HG03280 (cell line): ENCODE data around the gene SPDYE17.
"Not testable (repeated sequence)": the region's sequence is repeated elsewhere in the genome, so short reads cannot be mapped to it uniquely, and the experiment has no call there.

Experiments
- ATAC-seq: cut with Tn5 transposase; IDR thresholded peaks from one replicate; pipeline ENCODE4 v1.9.1; 2021; ENCODE audit warnings: mild to moderate bottlenecking, moderate library complexity; ENCODE audit not compliant: unreplicated experiment

The SPDYE17 gene

GRCh38 chr7:77032261-77032660 lies at the start of gene SPDYE17:
Gene SPDYE17 (minus strand): TSS chr7:77032361. CDS start chr7:77030570, 1,791 bp downstream.
- ATAC-seq, result not testable (repeated sequence)

- ATAC-seq, result not testable (repeated sequence)
These were observed 48.1 kb upstream of the SPDYE17 start for GRCh38 chr7:77080236-77080635.

DNA sequence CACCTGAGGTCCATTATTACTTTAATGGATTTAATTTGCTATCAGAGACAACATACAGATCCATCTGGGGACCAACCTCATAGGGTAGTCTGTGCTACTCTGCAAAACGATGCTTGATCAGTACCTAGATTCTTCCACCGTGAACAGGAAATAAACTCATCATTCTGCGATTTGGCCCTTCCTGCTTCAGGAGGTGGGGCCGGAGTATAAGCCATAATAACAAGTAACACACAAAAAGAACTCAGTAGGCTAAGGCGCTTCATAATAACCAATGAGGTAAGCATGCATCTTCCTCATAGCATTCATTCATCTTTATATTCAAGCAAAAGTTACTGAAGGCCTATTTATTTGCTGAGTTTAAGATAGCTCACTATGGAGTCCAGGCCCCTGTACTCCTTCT lies 47.5 kb upstream of the SPDYE17 start:
- not testable (repeated sequence) for ATAC-seq

GRCh38 chr7:77079112-77079511 lies 47.0 kb upstream of the SPDYE17 start:
- not testable (repeated sequence) for ATAC-seq

DNA sequence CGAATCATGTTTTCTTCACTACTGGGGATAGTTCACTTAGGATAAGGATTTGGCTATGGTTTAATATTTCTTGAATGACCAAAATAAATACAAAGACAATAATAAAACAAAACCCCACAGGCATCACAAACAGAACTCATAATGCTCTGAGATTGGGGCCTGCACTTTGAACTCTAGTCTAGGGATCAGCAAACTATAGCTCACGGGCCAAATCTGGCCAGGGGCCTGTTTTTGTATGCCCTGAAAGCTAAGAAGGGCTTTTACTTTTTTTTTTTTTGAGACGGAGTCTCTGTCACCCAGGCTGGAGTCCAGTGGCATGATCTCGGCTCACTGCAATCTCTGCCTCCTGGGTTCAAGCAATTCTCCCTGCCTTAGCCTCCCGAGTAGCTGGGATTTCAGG lies 44.9 kb upstream of the SPDYE17 start:
- ATAC-seq, result not testable (repeated sequence)

GRCh38 chr7:77074786-77075396 lies 42.7 kb upstream of the SPDYE17 start:
- not testable (repeated sequence) for ATAC-seq

GRCh38 chr7:77071108-77071507 lies 38.9 kb upstream of the SPDYE17 start:
- ATAC-seq, result not testable (repeated sequence)

- not testable (repeated sequence) for ATAC-seq
These were observed 33.7 kb upstream of the SPDYE17 start for GRCh38 chr7:77065869-77066268.

DNA sequence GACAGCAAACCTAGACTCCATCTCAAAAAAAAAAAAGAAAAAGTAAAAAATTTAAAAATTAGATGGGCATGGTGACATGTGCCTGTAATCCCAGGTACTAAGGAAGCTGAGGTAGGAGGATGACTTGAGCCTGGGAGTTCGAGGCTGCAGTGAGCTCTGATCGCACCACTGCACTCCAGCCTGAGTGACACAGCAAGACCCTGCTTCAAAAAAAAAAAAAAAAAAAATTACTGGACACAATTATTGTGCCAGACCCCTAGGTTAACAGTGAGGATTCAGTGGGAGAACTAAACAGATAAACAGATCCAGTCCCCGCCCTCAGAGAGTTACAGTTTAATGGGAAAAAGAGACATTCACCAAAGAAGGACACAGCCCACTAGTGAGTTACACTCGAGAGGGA lies 31.6 kb upstream of the SPDYE17 start:
- ATAC-seq, result not testable (repeated sequence)

GRCh38 chr7:77062557-77062956 lies 30.4 kb upstream of the SPDYE17 start, which contains the start of gene SPDYE18:
Gene SPDYE18 (minus strand): TSS chr7:77062558. CDS start chr7:77060512, 2,046 bp downstream.
- ATAC-seq, result not testable (repeated sequence)

DNA sequence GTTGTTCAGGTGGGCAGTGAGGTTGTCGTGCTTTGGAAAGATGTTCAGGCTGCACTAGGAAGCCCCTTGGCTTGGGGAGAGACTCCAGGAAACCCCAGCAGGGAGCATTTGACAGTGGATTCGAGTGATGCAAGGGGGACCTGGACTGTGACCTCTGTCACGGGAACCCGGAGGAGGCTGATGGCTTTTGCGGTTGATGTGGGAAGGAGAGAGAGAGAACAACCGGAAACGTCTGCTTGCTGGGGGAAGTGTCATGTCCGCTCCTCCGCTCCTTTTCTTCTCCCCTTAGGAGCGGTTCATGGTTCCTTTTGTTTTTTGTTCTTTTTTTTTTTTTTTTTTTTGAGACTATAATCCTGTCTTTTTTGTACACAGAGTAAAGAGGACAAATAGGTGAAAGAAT lies 5.8 kb downstream of the SPDYE17 start:
- ATAC-seq, result not testable (repeated sequence)

- not testable (repeated sequence) for ATAC-seq
These were observed 22.0 kb downstream of the SPDYE17 start for GRCh38 chr7:77010074-77010680.

- not testable (repeated sequence) for ATAC-seq
These were observed 24.2 kb downstream of the SPDYE17 start for GRCh38 chr7:77008000-77008399.

DNA sequence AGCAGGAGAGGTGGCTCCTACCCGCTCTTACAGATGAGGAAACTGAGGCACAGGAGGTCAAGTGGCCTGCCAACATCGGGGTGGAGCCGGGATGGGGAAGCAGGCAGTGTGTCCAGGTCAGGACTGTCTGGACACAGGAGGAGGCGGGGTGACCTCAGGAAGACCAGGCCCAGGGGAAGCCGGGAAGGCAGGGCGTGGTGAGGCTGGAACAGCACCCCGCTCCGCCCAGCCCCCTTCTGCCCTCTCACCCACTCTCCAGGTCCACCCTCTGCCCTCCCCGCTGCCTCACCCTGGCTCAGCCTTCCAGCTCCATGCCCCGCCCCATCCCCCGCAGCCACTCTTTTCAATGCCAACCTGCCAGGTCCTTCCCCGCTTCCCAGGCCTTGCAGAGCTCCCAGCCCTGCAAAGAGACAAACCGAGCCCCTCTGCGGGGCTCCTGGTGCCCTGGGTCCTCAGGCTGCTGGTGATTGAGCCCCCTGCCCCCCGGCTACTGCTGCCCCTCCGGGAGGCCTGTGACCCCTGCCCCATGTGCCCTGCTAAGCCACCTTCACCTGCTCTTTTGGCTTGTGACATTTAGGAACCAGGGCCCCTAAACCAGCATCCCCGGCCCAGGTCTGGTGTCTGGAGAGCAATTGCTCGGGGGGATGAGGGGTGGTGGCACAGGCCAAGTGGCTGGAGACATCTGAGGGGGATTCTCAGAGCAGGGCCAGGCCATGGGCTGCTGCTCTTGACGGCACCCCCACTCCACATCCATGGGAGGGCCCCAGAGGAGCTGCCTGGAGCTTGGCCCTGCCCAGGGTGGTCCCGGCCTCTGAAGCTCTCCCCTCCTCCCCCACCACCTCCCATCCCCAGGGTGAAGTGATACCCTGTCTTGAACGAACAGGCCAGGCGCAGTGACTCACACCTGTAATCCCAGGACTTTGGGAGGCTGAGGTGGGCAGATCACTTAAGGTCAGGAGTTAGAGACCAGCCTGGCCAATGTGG lies 25.7 kb downstream of the SPDYE17 start:
- not testable (repeated sequence) for ATAC-seq

DNA sequence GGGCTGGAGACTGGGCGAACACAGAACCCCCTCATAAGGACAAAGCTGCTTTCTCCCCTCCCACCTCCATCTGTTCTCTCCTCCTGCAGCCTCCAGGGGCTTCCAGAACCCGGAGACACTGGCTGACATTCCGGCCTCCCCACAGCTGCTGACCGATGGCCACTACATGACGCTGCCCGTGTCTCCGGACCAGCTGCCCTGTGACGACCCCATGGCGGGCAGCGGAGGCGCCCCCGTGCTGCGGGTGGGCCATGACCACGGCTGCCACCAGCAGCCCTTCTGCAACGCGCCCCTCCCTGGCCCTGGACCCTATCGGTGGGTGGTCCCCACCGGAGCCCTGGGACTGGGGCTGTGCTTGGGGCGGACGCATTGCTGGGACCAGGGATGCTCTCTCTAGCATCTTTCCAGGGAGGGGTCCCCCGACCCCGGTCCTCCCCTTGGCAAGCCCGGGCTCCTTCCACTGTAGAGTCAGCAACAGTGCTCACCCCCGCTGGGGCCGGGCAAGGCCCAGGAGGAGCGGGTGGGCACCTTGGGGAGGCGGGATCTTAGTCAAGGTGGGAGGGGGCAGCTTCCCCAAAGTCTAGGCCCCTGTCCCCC lies 26.6 kb downstream of the SPDYE17 start:
- ATAC-seq, result not testable (repeated sequence)

- not testable (repeated sequence) for ATAC-seq
These were observed 28.0 kb downstream of the SPDYE17 start for GRCh38 chr7:77004151-77004550.

DNA sequence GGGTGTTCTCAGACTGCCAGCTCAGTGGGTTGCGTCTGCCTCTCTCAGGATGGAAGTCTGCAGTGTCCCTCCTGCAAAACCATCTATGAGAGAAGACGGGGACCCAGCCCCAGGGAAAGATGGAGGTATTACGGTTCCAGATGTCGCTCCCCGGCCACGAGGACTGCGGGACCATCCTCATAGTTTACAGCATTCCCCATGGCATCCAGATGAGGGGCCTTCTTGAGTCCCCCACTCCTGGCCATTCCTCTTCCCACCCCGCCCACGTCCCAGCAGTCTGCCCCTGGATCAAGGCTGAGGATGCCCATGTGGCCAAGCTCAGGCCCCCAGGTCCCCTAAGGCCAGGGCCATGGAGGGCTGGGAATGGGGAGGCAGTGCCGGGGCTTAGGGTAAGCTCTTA lies 28.9 kb downstream of the SPDYE17 start:
- ATAC-seq, result not testable (repeated sequence)

GRCh38 chr7:77002678-77003233 lies 29.4 kb downstream of the SPDYE17 start:
- not testable (repeated sequence) for ATAC-seq

- ATAC-seq, result not testable (repeated sequence)
These were observed 30.1 kb downstream of the SPDYE17 start for GRCh38 chr7:77002104-77002503.

GRCh38 chr7:76999474-77000107 lies 32.6 kb downstream of the SPDYE17 start:
- not testable (repeated sequence) for ATAC-seq
